MM.1S (cell line): Measurements from ENCODE around the gene CTBP1.

Experiments used
- CTCF ChIP-seq: fragments of 300-600 bp; sonication (generic); IDR thresholded peaks from 2 replicates; pipeline ENCODE4 v1.5.1; 2016; ENCODE audit warnings: antibody characterized with exemption, low read length, mixed read lengths
- EZH2 ChIP-seq: fragments of 300-600 bp; sonication (generic); optimal IDR thresholded peaks from 2 replicates; pipeline ENCODE3; 2017; ENCODE audit warnings: low read depth, mild to moderate bottlenecking, antibody characterized with exemption, low read length, mixed read lengths

- TF ChIP-seq CTCF (no peak), EZH2 (no peak)
Measured at GRCh38 chr4:1205586-1206298, 43.2 kb downstream of the CTBP1 start.
